ENCODE results near the gene SOX12. TPM values are rescaled to one million over a fixed set of nuclear protein-coding genes. Genes with fewer than 3 reads are reported as not detected.
A peak's percentile ranks its signal among the peaks of the same experiment; 100 is the strongest.

Gene SOX12
- total RNA-seq, 4 donors from 2014 or later = 3.5 to 14.4 (median 7.2) TPM

DNA sequence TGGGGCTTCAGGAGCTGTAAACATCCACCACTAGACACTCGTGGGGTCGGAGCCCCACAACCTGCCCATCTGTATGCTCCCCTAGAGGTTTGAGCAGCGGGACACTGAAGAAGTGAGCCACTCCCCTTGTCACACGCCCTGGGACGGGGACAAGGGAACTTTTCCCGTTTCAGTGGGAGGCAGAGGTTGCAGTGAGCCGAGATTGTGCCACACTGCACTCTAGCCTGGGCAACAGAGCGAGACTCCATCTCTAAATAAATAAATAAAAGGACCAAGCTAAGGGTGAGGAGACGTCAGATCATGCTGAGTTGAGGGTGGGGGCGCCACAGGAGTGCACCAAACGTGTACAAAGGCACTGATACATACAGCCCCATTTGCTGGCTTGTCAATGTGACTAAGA, 19.6 kb upstream of the SOX12 start:
- no peak for TF ChIP-seq POLR2A (IDR thresholded peaks at IDR 0.05; ENCODE audit: low read depth)
- TF ChIP-seq EP300 (IDR thresholded peaks at IDR 0.05) = no peak
- no peak for TF ChIP-seq CTCF (IDR thresholded peaks at IDR 0.05)
- no peak for TF ChIP-seq POLR2AphosphoS5 (IDR thresholded peaks at IDR 0.05)
- Histone ChIP-seq H3K4me1 (peaks cover 24 to 31% (median 28%) of the 10 kb centered on the region in 4 donors), H3K4me3 (no peak overlapping the region), H3K9me3 (no peaks in the 10 kb centered on the region), H3K36me3 (no peaks in the 10 kb centered on the region), H3K27me3 (no peaks in the 10 kb centered on the region), H3K27ac (replicated peaks in 1 of 4) (no peak overlapping the region)
- WGBS = 75% methylated on average over 11 of the region's 11 CpGs
- no peak for DNase-seq (ENCODE audit: extremely low spot score)
- intact Hi-C loops (cut with DNase I) = no loop called here

DNA sequence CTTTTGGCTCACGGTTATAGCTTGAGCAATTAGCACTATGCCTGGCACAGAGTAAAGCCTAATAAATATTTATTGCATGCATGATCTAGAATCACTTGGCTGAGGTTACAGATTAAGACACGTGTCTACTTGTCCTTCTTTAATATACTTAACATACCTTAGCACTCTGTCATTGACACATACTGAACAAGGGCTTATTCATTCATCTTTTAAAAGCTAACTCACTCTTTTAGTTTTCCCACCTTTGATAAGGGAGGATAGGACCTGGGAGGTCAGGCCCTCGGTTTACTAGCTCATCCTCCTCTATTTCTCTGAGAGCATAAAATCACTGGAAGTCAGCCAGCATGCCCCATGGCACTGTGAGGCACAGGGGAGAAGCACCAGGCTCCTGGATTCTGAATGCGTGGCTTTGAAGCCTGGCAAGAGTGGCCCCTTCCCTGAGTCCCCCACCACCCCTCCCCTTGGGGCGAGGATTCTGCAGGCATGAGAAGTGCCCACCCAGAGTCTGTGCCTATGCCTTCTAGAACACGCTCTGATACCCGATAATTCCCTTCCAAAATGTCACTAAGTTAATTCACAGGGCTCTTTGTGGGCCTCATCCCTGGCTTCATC, 16.8 kb upstream of the SOX12 start:
- WGBS = 76% methylated on average over 3 of the region's 7 CpGs
- peak overlapping the region; percentile 69 to 87 (median 83) for H3K27ac ChIP-seq (replicated peaks in 1 of 4)
- no peak for DNase-seq (ENCODE audit: extremely low spot score)

DNA sequence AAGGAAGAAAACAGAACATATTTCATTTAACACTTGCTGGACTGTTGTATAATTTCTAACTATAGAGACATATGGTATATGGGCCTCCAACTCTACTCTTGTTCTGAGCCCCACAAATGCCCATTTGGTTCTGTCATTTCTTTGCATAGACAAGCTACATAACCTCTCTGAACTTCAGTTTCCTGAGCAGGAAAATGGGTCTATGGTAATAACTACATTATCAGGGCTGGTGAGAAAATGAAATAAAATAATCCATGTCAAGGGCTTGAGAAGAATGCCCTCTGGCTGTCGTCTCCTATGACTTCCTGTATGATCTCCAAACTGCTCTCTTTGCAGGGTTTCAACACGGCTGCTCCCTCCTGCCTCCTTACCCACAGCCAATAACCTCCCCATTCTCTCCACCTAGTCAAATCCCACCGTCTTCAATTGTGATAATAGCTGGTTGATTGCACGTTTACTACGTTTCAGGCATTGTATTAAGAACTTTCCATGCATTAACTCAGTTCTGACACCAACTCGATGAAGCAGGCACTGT, 16.0 kb upstream of the SOX12 start:
- peak overlapping the region; percentile 69 to 87 (median 83) for H3K27ac ChIP-seq (replicated peaks in 1 of 4)
- intact Hi-C loops (cut with DNase I) = no loop called here
- H3K36me3 ChIP-seq = no peaks in the 10 kb centered on the region
- no peak for TF ChIP-seq POLR2AphosphoS5 (IDR thresholded peaks at IDR 0.05)
- no peak for TF ChIP-seq CTCF (IDR thresholded peaks at IDR 0.05)
- no peak for TF ChIP-seq EP300 (IDR thresholded peaks at IDR 0.05)
- TF ChIP-seq POLR2A (IDR thresholded peaks at IDR 0.05; ENCODE audit: low read depth) = no peak
- peaks cover 14 to 25% (median 18%) of the 10 kb centered on the region in 4 donors for H3K4me1 ChIP-seq
- H3K9me3 ChIP-seq = no peaks in the 10 kb centered on the region
- peak overlapping the region; percentile 49 to 68 (median 60) for H3K4me3 ChIP-seq
- DNase-seq (ENCODE audit: extremely low spot score) = no peak
- H3K27me3 ChIP-seq = no peaks in the 10 kb centered on the region
- WGBS = 0% methylated on average over 6 of the region's 6 CpGs

More for the DNA sequence above, 16.8 kb upstream of the SOX12 start:
- H3K4me3 ChIP-seq = no peak overlapping the region
- peaks cover 14 to 25% (median 18%) of the 10 kb centered on the region in 4 donors for H3K4me1 ChIP-seq
- TF ChIP-seq POLR2A (IDR thresholded peaks at IDR 0.05; ENCODE audit: low read depth) = no peak
- no peak for TF ChIP-seq EP300 (IDR thresholded peaks at IDR 0.05)
- no peak for TF ChIP-seq CTCF (IDR thresholded peaks at IDR 0.05)
- no peak for TF ChIP-seq POLR2AphosphoS5 (IDR thresholded peaks at IDR 0.05)
- H3K9me3 ChIP-seq = no peaks in the 10 kb centered on the region
- intact Hi-C loops (cut with DNase I) = no loop called here
- no peaks in the 10 kb centered on the region for H3K36me3 ChIP-seq
- H3K27me3 ChIP-seq = no peaks in the 10 kb centered on the region

DNA sequence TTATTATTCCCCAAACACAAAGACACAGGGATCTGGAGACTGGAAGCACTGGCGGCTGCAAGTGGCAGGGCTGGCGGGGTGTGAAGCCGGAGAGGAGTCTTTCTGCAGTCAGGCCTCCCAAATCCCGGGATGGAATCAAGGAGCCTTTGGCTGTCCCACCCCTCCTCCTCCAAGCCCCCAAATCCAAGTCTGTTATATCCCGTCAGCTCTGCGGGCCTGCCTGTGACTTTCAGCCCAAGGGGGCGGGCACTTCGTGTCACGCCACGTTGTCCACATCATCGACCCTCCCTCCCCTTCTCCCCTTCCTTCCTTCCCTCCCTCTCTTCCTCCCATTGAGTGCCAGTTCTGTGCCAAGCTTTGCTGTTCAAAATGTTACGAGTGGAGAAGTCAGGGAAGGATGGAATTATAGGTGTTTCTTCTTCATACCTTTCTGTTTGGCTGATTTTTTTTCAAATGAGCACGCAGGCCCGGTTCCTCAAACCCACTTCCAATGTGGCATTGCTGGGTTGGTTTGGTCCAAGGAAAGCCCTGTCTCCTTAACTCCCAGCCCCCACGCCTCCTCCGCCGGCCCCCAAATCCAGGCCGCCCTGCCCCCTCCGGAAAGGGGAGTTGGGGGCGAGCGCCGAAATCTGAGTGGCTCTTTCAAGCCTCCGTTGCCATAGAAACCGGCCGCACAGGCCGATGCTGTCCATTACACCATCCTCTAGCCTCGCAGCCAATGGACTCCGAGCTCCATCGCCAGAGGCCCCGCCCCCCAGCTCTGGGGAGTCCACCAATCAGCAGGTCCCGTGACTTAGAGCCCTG, 15.3 kb upstream of the SOX12 start:
- TF ChIP-seq POLR2A (IDR thresholded peaks at IDR 0.05; ENCODE audit: low read depth) (no peak), POLR2AphosphoS5 (IDR thresholded peaks at IDR 0.05) (peak; percentile 46 to 69)
- Histone ChIP-seq H3K4me1 (peaks cover 14 to 25% (median 18%) of the 10 kb centered on the region in 4 donors), H3K9me3 (no peaks in the 10 kb centered on the region), H3K36me3 (no peaks in the 10 kb centered on the region), H3K4me3 (peak overlapping the region; percentile 49 to 68 (median 60)), H3K27me3 (no peaks in the 10 kb centered on the region), H3K27ac (replicated peaks in 1 of 4) (peak overlapping the region; percentile 69 to 87 (median 83))
- peak; percentile 100 for DNase-seq (ENCODE audit: extremely low spot score)
- intact Hi-C loops (cut with DNase I) = no loop called here
- 4% methylated on average over 28 of the region's 31 CpGs for WGBS

DNA sequence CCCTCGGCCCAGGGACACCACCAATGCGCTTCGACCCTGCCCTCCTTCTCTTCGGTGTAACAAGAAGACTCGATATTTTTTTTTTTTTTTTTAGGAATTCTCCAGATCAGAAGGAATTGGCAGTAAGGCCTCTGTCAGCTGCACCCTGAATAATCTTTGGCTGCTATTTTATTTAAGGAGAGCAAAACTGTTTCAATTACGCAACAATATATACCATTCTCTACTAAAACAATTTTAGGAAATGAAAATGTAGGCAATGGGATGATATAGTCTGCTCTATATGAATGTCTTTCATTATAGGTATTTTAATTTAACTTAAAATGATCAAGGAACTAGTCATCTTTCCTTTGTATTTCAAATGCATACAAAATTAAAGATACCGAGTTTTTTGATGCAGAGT, 14.7 kb upstream of the SOX12 start:
- H3K27ac ChIP-seq (replicated peaks in 1 of 4) = peak overlapping the region; percentile 69 to 87 (median 83)
- no peak for DNase-seq (ENCODE audit: extremely low spot score)
- intact Hi-C loops (cut with DNase I) = no loop called here
- no peaks in the 10 kb centered on the region for H3K36me3 ChIP-seq
- peak overlapping the region; percentile 49 to 68 (median 60) for H3K4me3 ChIP-seq
- no peak for TF ChIP-seq POLR2AphosphoS5 (IDR thresholded peaks at IDR 0.05)
- no peak for TF ChIP-seq CTCF (IDR thresholded peaks at IDR 0.05)
- TF ChIP-seq POLR2A (IDR thresholded peaks at IDR 0.05; ENCODE audit: low read depth) = no peak
- TF ChIP-seq EP300 (IDR thresholded peaks at IDR 0.05) = no peak
- H3K4me1 ChIP-seq = peaks cover 14 to 25% (median 18%) of the 10 kb centered on the region in 4 donors
- 4% methylated on average over 7 of the region's 7 CpGs for WGBS
- H3K9me3 ChIP-seq = no peaks in the 10 kb centered on the region
- H3K27me3 ChIP-seq = no peaks in the 10 kb centered on the region

All from esophagus muscularis mucosa (tissue), 4 donors.